Ureter (tissue), 1 donor: ENCODE results near the gene SPRR2D. TPM values are rescaled to one million over a fixed set of nuclear protein-coding genes. Genes with fewer than 3 reads are reported as not detected.
"Not testable (repeated sequence)": the region's sequence is repeated elsewhere in the genome, so short reads cannot be mapped to it uniquely, and the experiment has no call there.

Experiments
- DNase-seq: peaks from one replicate; pipeline ENCODE4 v3.0.0-alpha.2; 2020; ENCODE audit warnings: low spot score
- total RNA-seq: library from RNA; stranded (reverse); gene quantifications from one replicate; pipeline ENCODE4 v1.2.4, GENCODE V29; 2023
- donor health status: DM: yes; HTN: yes; CAD: no.

Gene SPRR2D
- not detected for total RNA-seq

DNA sequence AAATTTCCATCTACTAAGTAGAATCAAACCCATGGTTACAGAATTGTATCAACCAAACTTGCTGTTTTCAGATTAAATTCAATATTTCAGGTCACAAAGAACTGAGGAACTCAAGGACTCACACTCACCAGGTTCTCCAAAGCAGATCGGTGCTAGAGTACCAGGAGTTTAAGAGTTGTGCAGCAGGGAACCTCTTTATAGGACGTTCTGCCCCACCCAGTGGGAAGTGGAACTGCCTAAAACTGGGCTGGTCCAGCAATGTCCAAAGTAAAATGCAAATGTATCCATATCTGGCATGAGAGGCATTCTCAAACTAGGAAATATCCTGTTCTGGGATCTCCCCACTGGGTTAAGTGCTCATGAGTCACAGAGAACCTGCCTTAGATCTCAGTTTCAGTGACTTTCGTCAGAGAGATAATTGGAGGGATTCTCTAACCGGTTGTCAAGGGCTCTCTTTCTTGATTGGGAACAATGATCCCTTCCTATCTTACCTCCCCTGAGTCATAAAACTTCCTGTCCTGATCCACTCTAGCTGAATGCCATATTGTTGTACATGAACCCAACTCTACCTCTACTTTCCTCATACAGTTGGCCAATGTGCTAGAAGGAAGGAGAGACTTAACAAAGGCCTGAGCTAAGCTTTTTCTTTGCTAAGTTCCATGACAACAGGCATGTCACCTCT lies at the start of gene SPRR2D:
Gene SPRR2D, minus strand, starts transcription at position 171 of the 682 bp plus-strand sequence. CDS start 774 bp downstream, outside the sequence.
- no peak for DNase-seq

DNA sequence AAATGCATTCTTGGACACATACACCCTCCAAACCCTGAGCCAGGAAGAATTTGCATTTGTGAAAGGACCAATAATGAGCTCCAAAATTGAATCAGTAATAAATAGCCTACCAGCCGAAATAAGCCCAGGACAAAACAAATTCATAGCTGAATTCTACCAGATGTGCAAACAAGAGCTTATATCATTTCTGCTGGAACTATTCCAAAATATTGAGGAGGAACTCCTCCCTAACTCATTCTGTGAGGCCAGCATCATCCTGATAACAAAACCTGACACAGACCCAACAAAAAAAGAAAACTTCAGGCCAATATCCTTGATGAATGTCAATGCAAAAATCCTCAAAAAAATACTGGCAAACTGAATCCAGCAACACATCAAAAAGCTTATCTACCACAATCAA lies 46.7 kb upstream of the SPRR2D start:
- no peak for DNase-seq

GRCh38 chr1:153081736-153082135 lies 40.8 kb upstream of the SPRR2D start:
- no peak for DNase-seq

DNA sequence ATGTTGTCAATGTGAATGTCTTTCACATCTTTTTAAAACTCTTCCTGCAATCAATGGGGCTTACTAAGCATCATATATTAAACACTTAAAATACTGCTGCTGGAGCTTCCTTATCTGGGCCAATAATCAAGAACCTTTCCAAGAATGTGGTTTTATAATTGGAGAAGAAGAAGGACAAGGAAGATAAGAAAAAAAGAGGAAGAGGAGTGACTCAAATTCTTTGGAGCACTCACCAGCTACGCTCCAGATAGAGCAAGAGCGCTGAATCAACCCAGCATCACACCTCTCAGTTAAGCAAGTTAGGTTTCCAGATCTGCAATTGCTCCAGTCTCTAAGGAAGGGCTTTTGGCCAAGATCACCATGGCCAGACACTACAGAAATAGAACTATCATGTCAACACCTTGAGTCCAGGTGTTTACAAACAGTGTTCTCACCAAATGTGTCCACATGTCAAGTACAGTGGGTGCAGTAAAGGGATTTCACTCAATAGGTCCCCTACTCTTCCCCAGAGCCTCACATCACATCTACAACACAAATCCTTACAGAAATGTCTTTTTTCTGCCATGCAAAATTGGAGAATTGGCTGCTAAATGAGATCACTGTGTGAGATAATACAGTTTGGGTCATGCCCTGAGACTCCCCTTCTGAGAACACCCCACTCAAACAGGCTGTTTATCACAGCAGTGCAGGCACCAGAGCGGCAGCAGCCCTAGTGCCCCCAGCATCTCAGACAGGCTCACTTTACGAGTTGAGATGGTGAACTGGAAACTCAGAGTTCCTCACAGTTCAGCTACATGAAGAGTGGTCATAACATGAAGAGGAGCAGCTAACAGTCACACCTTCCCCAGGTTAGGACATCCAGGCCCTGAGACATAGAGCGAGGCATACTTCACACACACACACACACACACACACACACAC lies 32.1 kb upstream of the SPRR2D start:
- no peak for DNase-seq

DNA sequence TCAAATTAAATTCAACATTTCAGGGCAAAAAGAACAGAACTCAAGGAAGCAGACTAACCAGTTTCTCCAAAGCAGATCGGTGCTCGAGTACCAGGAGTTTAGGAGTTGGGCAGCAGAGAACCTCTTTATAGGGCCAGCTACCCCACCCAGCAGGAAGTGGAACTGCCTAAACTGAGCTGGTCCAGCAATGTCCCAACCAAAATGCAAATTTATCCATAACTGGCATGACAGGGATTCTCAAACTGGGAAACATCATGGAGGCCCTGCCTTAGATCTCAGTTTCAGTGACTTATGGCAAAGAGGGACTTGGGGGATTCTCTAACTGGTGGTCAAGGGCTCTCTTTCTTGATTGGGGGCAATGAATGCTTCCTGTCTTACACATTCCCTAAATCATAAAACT lies 30.6 kb upstream of the SPRR2D start, which contains the start of gene SPRR2B:
Gene SPRR2B, minus strand, starts transcription at position 101 of the 400 bp plus-strand sequence. CDS start 772 bp downstream, outside the sequence.
- no peak for DNase-seq

DNA sequence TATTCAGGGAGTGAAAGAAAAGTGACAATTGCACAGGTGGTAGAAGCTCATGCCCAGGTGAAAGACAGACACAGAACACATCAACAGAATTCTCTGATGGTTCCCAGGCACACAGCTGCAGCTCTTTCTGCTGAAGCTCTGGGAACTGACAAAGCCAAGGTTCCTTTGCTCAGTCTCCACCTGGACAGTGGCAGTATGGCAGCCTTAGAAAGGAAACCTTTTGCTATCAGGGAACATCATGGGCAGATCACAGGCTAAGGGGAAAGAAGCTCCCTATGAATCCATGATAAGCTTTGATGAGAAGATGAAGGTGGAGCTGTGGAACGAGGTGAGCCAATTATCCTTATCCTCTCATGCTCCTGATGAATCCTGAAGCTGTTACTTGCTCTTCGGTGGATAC lies 29.3 kb upstream of the SPRR2D start:
- no peak for DNase-seq

DNA sequence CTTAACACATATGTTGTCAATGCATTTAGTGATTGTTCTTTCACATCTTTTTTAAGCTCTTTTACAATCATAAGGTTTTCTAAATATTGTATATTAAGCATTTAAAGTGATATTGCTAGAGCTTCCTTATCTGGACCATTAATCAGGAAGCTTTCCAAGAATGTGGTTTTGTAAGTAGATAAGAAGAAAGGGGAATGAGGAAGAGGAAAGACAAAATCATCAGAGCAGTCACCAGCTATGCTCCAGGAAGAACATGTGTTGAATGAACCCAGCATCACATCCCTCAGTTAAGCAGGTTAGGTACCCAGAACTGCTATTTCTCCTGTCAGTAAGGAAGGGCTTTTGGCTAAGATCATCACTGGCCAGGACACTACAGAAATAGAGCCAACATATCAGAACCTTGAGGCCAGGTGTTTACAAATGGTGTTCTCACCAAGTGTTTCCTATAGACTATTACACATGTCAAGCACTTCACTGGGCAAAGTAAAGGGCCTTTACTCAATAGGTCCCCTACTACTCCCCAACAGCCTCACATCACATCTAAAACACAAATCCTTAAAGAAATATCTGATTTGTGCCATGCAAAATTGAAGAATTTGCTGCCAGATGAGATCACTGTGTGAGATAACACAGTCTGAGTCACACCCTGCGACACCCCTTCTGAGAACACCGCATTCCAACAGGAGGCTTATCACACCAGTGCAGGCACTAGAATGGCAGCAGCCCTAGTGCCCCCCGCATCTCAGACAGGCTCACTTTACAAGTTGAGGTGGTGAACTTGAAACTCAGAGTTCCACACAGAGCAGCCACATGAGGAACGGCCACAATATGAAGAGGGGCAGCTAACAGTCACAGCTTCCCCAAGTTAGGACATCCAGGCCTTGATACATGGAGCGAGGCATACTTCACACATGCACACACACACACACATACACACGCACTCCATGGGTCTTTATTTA lies 18.2 kb upstream of the SPRR2D start:
- DNase-seq = no peak

- no peak for DNase-seq
Observed at GRCh38 chr1:153058154-153058553, 17.2 kb upstream of the SPRR2D start.

GRCh38 chr1:153057375-153057774 lies 16.5 kb upstream of the SPRR2D start, which contains the start of gene SPRR2A:
TSS of gene SPRR2A (minus strand) at chr1:153057512. CDS start at chr1:153056735, 777 bp downstream.
- DNase-seq = no peak

GRCh38 chr1:153056111-153056510 lies 15.2 kb upstream of the SPRR2D start:
- not testable (repeated sequence) for DNase-seq

- no peak for DNase-seq
Observed at GRCh38 chr1:153049211-153049610, 8.3 kb upstream of the SPRR2D start.

GRCh38 chr1:153035211-153035610 lies 5.7 kb downstream of the SPRR2D start:
- DNase-seq = no peak

DNA sequence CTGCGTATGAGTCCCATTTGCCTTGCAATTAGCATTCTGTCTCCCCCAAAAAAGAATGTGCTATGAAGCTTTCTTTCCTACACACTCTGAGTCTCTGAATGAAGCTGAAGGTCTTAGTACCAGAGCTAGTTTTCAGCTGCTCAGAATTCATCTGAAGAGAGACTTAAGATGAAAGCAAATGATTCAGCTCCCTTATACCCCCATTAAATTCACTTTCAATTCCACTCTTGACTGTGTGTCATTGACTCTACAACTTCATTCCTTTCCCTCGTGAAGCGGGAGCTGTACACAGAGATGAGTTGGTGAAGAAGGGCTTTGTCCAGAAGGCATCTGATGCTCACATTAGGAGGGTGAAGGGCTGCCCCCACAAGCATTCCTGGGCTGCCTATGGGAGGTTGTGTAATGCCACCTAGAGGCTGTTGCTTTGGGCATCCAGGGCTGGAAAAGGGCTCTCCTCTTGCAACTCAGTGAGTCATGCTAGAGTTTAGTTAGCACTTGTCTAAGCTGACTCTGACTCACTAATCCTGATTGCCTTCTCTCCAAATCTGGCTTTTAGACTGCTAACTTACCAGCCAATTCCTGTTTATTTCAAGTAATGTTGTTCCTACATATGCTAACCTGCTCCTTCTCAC lies 8.1 kb downstream of the SPRR2D start:
- no peak for DNase-seq

DNA sequence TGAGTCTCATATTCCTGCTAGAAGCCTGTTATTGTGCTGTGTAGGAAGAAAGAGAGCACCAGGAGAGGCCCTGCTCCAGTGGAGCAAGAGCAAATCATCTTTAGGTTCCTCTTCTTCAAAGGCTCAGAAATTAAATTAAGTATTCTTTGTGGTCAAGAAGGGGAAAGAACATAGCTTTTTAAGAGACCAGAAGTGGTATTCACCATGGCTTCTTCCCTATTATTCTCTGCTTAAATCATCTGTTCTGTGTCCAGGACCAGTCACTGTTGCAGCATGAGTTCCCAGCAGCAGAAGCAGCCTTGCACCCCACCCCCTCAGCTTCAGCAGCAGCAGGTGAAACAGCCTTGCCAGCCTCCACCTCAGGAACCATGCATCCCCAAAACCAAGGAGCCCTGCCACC lies 8.8 kb downstream of the SPRR2D start:
- no peak for DNase-seq

DNA sequence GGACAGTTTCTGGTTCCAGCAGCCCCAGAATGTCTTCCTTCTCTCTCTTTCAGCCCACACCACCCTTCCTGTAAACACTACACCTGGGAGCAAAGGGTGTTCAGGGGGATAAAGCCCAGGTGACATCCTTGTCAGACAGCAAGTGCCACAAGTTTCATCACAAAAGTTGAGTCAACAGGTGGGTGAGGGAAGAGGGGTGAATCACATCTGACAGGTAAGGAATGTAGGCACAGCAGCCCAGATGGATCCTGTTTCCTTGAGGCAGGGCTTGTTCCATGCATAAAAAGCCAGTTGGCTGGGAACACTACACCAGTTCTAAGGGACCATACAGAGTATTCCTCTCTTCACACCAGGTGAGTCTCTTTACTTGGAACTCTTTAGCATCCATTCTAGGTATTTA lies 10.0 kb downstream of the SPRR2D start, which contains the start of gene SPRR1B:
Gene SPRR1B, plus strand, starts transcription at position 309 of the 400 bp plus-strand sequence. CDS start 1,143 bp downstream, outside the sequence.
- DNase-seq = no peak

GRCh38 chr1:153028766-153029165 lies 12.2 kb downstream of the SPRR2D start:
- DNase-seq = no peak

GRCh38 chr1:153025797-153026196 lies 15.1 kb downstream of the SPRR2D start:
- DNase-seq = no peak

- no peak for DNase-seq
Observed at GRCh38 chr1:153024413-153024812, 16.5 kb downstream of the SPRR2D start.

DNA sequence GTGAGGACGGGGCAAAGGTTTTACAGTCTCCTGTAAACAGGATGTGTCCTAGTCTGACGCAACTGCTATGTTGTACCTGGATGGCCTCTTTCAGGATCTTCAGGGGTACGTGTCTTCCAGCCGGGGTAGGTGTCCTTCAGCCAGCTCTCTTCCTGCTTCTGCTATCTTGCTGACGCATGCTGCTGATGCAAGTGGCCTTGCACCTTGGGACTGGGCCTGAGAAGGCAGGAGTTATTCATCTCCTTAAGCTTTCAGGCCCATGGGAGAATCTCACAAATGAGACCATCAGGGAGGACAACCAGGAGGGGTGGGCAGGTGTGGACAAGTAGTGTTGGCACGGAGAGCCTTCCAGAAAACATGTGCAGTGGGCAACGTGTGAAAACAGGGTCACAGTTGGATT lies 17.8 kb downstream of the SPRR2D start:
- DNase-seq = no peak

DNA sequence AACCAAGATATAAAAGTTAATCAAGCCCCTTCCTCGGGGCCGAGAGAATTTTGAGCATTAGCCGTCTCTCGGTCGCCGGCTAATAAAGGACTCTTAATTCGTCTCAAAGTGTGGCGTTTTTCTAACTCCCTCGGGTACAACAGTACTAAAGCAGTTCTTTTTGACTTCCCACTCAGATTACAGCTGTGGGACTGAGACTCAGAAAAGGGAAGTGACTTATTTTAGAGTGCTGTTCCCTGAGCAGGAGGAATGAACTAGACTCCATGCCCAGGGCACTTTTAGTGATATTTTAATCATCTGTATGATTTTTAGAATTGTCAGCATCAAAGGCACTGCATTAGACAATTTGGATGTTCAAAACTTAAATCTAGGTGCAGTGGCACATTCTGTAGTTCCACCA lies 18.6 kb downstream of the SPRR2D start:
- DNase-seq = not testable (repeated sequence)

GRCh38 chr1:153021829-153022228 lies 19.1 kb downstream of the SPRR2D start:
- not testable (repeated sequence) for DNase-seq
